Adipocyte (in vitro differentiated cells): ENCODE measurements around the gene GABRB1.

ENCODE experiments used
- DNase-seq: peaks from one replicate; pipeline ENCODE4 v3.0.0-alpha.2; 2015; ENCODE audit warnings: low read depth
- H3K27me3 ChIP-seq: replicated peaks from 2 replicates; pipeline ENCODE4 v1.7.0; 2013; ENCODE audit warnings: mild to moderate bottlenecking, low read length, moderate library complexity; ENCODE audit not compliant: control insufficient read depth, insufficient read depth
- H3K36me3 ChIP-seq: 2 replicates; pipeline ENCODE4 v1.7.0; 2013; ENCODE audit warnings: low read length, mild to moderate bottlenecking, moderate library complexity; ENCODE audit not compliant: control insufficient read depth, insufficient read depth, severe bottlenecking
- H3K4me1 ChIP-seq: 2 replicates; pipeline ENCODE4 v1.7.0; 2013; ENCODE audit warnings: mild to moderate bottlenecking, low read length, moderate library complexity; ENCODE audit not compliant: control insufficient read depth, insufficient read depth
- H3K4me3 ChIP-seq: 2 replicates; pipeline ENCODE4 v1.7.0; 2013; ENCODE audit warnings: mild to moderate bottlenecking, low read length, moderate library complexity
- H3K9ac ChIP-seq: 2 replicates; pipeline ENCODE4 v1.7.0; 2013; ENCODE audit warnings: mild to moderate bottlenecking, low read length, moderate library complexity
- H3K9me3 ChIP-seq: 2 replicates; pipeline ENCODE4 v1.7.0; 2013; ENCODE audit warnings: mild to moderate bottlenecking, low read length, moderate library complexity; ENCODE audit not compliant: control insufficient read depth

The GABRB1 gene

GRCh38 chr4:47118192-47118929 is 87.0 kb downstream of the GABRB1 start:
- Histone ChIP-seq H3K9ac (no peak overlapping the region), H3K36me3 (no peaks in the 10 kb centered on the region), H3K4me3 (no peak overlapping the region), H3K27me3 (peaks cover 15% of the 10 kb centered on the region), H3K9me3 (no peaks in the 10 kb centered on the region), H3K4me1 (no peaks in the 10 kb centered on the region)
- DNase-seq: no peak

GRCh38 chr4:47120783-47121182 is 89.4 kb downstream of the GABRB1 start:
- H3K27me3 ChIP-seq: peaks cover 15% of the 10 kb centered on the region
- H3K9me3 ChIP-seq: no peaks in the 10 kb centered on the region
- H3K4me1 ChIP-seq: no peaks in the 10 kb centered on the region
- no peak overlapping the region for H3K4me3 ChIP-seq
- H3K36me3 ChIP-seq: no peaks in the 10 kb centered on the region
- no peak overlapping the region for H3K9ac ChIP-seq
- DNase-seq: no peak

GRCh38 chr4:47122592-47123291 is 91.4 kb downstream of the GABRB1 start:
- no peaks in the 10 kb centered on the region for H3K36me3 ChIP-seq
- H3K4me1 ChIP-seq: no peaks in the 10 kb centered on the region
- no peaks in the 10 kb centered on the region for H3K9me3 ChIP-seq
- no peak overlapping the region for H3K4me3 ChIP-seq
- peak; percentile 88 for DNase-seq
- peaks cover 20% of the 10 kb centered on the region for H3K27me3 ChIP-seq
- no peak overlapping the region for H3K9ac ChIP-seq

- H3K9me3 ChIP-seq: no peaks in the 10 kb centered on the region
- peaks cover 5% of the 10 kb centered on the region for H3K27me3 ChIP-seq
- H3K9ac ChIP-seq: no peak overlapping the region
- no peaks in the 10 kb centered on the region for H3K36me3 ChIP-seq
- no peaks in the 10 kb centered on the region for H3K4me1 ChIP-seq
- H3K4me3 ChIP-seq: no peak overlapping the region
- DNase-seq: no peak
These were observed 97.6 kb downstream of the GABRB1 start for GRCh38 chr4:47128991-47129390.

- Histone ChIP-seq H3K9me3 (no peaks in the 10 kb centered on the region), H3K9ac (no peak overlapping the region), H3K4me3 (no peak overlapping the region), H3K36me3 (no peaks in the 10 kb centered on the region), H3K4me1 (no peaks in the 10 kb centered on the region), H3K27me3 (peaks cover 3% of the 10 kb centered on the region)
- DNase-seq: no peak
These were observed 103.8 kb downstream of the GABRB1 start for GRCh38 chr4:47135210-47135609.

GRCh38 chr4:47143261-47143660 is 111.9 kb downstream of the GABRB1 start:
- no peaks in the 10 kb centered on the region for H3K36me3 ChIP-seq
- no peak overlapping the region for H3K9ac ChIP-seq
- no peak overlapping the region for H3K4me3 ChIP-seq
- no peak for DNase-seq
- no peaks in the 10 kb centered on the region for H3K4me1 ChIP-seq
- no peaks in the 10 kb centered on the region for H3K27me3 ChIP-seq
- H3K9me3 ChIP-seq: no peaks in the 10 kb centered on the region

- Histone ChIP-seq H3K9me3 (no peaks in the 10 kb centered on the region), H3K4me3 (no peak overlapping the region), H3K9ac (no peak overlapping the region), H3K4me1 (no peaks in the 10 kb centered on the region), H3K27me3 (no peaks in the 10 kb centered on the region), H3K36me3 (no peaks in the 10 kb centered on the region)
- peak; percentile 56 for DNase-seq
These were observed 114.3 kb downstream of the GABRB1 start for GRCh38 chr4:47145630-47146029.

GRCh38 chr4:47154816-47155370 is 123.5 kb downstream of the GABRB1 start:
- Histone ChIP-seq H3K36me3 (no peaks in the 10 kb centered on the region), H3K9me3 (no peaks in the 10 kb centered on the region), H3K4me3 (no peak overlapping the region), H3K27me3 (no peaks in the 10 kb centered on the region), H3K9ac (no peak overlapping the region), H3K4me1 (no peaks in the 10 kb centered on the region)
- no peak for DNase-seq

GRCh38 chr4:47155919-47156318 is 124.6 kb downstream of the GABRB1 start:
- H3K9me3 ChIP-seq: no peaks in the 10 kb centered on the region
- no peak for DNase-seq
- H3K4me1 ChIP-seq: no peaks in the 10 kb centered on the region
- no peak overlapping the region for H3K4me3 ChIP-seq
- H3K9ac ChIP-seq: no peak overlapping the region
- no peaks in the 10 kb centered on the region for H3K36me3 ChIP-seq
- no peaks in the 10 kb centered on the region for H3K27me3 ChIP-seq

GRCh38 chr4:47160095-47160494 is 128.7 kb downstream of the GABRB1 start:
- H3K9ac ChIP-seq: no peak overlapping the region

GRCh38 chr4:47167081-47168035 is 136.0 kb downstream of the GABRB1 start:
- peak; percentile 17 for DNase-seq
- Histone ChIP-seq H3K4me1 (no peaks in the 10 kb centered on the region), H3K9ac (no peak overlapping the region), H3K9me3 (no peaks in the 10 kb centered on the region), H3K27me3 (no peaks in the 10 kb centered on the region), H3K36me3 (no peaks in the 10 kb centered on the region), H3K4me3 (no peak overlapping the region)

More at GRCh38 chr4:47160095-47160494, 128.7 kb downstream of the GABRB1 start:
- Histone ChIP-seq H3K4me1 (no peaks in the 10 kb centered on the region), H3K9me3 (no peaks in the 10 kb centered on the region), H3K4me3 (no peak overlapping the region), H3K27me3 (no peaks in the 10 kb centered on the region), H3K36me3 (no peaks in the 10 kb centered on the region)
- no peak for DNase-seq
